MV-4-11 (cell line): ENCODE data around the gene GPR146.

Experiments used
- DNase-seq: peaks from one replicate; lab custom pipeline; 2025; lab: John Stamatoyannopoulos, UW

The GPR146 gene

GRCh38 chr7:1106063-1106792 is 61.9 kb downstream of the GPR146 start:
- no peak for DNase-seq

DNA sequence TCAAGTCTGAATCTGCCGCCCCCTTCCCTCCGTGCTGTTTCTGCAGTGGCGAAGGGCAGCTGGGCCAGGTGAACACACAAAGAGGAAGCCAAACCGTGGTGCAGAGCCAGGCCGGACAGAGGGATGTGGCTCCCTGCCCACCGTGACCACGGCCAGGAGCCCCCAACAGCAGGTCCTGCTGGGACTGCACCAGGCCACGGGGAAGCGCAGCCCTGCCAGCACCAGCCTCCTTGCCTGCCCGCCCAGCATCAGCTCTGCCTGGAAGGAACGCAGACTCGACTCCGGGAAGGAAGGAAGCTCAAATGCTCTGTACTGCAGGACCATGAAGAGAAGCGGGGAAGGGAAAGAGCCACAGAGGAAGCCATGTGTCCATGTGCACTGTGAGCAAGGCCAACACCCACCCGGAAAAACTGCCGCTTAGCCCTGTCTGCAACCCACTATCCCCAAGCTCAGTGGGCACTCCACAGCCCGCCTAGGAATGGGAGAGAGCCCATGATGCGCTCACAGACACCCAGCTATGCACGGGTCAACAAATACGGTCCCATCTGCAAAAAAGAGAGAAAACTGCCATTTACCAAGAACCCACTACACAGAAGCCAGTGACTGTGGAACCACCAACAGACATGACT is 62.6 kb downstream of the GPR146 start:
- DNase-seq = no peak

DNA sequence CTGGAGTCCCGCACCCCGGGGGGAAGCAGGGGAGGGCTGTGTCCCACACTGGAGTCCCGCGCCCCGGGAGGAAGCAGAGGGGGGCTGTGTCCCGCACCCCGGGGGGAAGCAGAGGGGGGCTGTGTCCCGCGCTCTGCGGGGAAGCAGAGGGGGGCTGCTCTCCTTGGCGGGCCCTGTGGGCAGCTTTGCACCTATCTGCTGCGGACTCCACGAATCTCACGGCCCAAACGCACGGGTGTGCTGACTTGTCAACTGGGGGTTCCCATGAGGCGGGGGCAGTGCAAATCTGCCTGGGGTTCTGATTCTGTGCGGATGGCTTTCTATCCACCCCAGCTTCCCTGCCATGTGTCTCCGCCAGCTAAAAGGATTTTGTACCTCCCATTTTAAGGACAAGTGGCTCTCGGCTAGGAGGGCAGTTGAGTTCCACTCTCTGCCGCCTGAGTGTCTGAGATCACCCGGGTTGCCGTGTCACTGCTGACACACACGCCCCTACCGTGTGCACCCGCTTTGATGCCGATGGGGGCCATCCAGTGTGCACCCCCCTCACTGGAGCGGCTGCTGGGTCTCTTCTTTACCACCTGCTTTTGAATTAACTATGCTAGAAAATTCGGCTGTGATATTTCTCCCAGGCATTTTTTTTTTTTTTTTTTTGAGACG is 64.0 kb downstream of the GPR146 start:
- DNase-seq = no peak
